Stimulated activated CD8-positive, alpha-beta memory T cell treated with anti-CD3 and anti-CD28 coated beads, Interleukin-12 subunit alpha, Interleukin-12 subunit beta, amount 100 ng/mL, for 4 hours (primary cell): ENCODE measurements around the gene LIMS2.

Experiments used
- DNase-seq: peaks from one replicate; pipeline ENCODE4 v3.0.0-alpha.2; 2020; ENCODE audit warnings: low read depth

Gene LIMS2

DNA sequence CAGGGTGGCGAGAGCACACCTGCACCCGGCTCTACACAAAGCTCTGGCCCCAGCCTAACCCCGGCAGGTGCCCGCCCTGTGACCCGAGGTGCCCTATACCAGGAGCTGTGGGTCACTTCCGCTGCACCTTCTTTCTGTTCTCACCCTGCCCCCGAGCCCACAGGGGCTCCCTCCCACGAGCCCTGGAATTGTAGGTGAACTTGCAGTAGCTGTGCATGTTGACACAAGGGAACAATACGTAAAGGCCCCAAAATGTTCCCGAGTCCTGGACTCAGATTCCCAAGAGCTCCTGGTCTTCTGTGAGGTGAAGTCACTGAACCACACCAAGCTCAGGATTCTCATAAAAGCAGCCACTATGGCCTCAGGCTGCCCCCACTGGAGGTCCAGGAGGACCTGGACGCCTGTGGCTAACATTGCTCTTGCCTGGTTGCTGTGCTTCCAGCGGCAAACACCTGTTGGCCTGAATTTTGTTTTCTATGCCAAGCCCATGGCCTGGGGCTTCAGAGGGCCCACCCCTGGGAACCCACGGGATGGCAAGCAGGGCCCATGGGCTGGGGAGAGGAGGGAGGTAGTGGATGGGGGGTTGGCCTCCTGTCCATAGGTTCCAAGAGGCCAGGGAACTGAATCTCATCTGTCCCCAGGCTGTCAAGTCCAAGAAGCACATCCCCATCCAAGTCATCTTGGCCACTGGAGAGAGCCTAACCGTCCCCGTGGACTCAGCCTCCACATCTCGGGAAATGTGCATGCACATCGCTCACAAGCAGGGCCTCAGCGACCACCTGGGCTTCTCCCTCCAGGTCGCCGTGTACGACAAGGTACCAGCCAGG is 52.6 kb downstream of the LIMS2 start:
- DNase-seq, result no peak

DNA sequence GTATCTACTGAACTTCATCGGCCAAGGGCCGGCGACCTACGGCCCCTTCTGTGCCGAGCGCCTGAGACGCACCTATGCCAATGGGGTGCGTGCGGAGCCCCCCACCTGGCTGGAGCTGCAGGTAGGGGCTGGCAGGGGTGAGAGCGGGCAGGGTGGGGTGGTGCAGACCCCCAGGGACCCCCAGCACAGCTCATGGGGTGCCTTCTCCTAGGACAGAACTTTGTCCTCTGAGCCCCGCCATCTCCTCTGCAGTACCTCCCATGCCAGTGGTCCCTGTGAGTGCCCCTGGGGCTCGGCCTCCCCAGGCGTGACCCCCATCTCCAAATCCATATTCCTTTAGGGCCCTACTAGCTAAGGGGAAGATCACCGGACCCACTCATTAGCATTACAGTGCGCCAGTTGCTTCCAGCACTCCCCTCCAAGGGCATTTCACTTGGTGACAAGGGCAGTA is 53.3 kb downstream of the LIMS2 start:
- no peak for DNase-seq

DNA sequence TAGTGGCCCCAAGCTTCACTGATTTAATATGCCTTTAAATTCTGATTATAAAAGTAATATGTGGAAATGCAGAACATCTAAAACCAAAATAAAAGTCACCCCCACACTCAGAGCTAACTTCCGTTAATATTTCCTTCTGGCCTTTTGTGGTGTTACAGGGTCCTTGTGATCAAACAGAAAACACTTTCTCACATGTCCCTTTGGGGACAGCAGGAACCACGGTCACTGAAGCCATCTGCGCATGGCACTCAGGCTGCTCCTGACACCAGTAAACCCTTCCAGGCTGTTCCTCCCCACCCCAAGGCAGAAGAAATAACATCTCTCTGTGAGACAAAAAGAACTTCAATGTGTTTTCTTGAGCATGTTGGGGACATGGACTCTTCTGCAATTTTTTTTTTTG is 54.5 kb downstream of the LIMS2 start:
- no peak for DNase-seq

GRCh38 chr2:127619877-127620705 is 55.2 kb downstream of the LIMS2 start:
- DNase-seq, result no peak

GRCh38 chr2:127619203-127619590 is 56.1 kb downstream of the LIMS2 start:
- DNase-seq, result no peak

GRCh38 chr2:127618551-127619202 is 56.7 kb downstream of the LIMS2 start:
- no peak for DNase-seq

GRCh38 chr2:127615511-127616166 is 59.7 kb downstream of the LIMS2 start:
- DNase-seq, result no peak

GRCh38 chr2:127614731-127615130 is 60.6 kb downstream of the LIMS2 start:
- DNase-seq, result no peak

DNA sequence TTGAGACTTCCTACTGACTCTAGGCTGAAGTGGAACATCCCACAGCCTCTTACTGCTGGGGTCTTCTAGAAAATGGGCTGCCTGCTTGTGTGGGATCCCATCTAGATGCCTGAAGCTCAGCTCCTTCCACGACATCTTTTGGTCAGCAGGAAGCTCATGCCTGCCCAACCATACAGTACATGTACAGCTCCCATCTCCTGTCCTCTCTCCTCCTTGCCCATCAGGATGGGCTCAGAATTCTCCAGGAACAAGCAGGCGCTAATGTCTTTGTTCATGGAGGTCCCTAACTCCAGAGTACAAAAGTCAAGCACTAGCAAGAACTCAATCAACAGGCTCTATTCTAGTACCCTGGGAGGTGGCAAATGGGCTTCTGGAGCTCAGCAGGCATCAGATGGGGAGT is 61.1 kb downstream of the LIMS2 start:
- DNase-seq, result no peak

DNA sequence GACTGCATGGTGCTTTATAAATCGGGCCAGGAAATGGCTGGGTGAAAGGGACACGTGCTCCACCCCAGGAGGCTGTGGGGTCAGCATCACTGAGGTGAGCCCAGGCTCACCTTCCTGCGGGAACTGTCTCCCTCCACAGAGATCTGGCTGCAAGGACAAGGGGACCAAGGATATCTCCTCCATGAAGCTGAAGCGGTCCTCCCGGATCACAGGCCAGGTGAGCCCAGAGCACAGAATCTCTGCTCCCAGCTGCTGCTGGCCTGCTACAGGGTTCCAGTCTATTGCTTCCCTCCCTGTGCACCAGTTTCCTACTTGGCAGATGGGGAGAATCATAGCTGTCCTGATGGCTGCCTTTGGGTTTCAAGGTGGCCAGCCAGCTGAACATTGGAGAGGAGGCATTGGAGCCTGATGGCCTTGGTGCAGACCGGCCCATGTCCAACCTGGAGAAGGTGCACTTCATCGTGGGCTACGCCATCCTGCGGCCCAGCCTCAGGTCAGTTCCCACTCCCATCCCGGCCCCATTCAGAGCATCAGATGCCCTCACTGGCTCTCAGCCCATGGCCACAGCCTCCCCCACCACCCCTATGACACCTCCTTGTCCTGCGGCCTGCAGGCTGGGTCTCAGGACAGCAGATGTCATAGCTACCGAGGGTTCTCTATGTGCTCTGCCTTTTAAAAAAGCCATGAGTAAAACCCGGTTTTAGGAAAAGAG is 63.1 kb downstream of the LIMS2 start:
- no peak for DNase-seq

- no peak for DNase-seq
Measured at GRCh38 chr2:127611076-127611925, 64.0 kb downstream of the LIMS2 start.

GRCh38 chr2:127610561-127610960 is 64.8 kb downstream of the LIMS2 start:
- DNase-seq, result no peak

GRCh38 chr2:127609818-127610217 is 65.5 kb downstream of the LIMS2 start:
- no peak for DNase-seq

DNA sequence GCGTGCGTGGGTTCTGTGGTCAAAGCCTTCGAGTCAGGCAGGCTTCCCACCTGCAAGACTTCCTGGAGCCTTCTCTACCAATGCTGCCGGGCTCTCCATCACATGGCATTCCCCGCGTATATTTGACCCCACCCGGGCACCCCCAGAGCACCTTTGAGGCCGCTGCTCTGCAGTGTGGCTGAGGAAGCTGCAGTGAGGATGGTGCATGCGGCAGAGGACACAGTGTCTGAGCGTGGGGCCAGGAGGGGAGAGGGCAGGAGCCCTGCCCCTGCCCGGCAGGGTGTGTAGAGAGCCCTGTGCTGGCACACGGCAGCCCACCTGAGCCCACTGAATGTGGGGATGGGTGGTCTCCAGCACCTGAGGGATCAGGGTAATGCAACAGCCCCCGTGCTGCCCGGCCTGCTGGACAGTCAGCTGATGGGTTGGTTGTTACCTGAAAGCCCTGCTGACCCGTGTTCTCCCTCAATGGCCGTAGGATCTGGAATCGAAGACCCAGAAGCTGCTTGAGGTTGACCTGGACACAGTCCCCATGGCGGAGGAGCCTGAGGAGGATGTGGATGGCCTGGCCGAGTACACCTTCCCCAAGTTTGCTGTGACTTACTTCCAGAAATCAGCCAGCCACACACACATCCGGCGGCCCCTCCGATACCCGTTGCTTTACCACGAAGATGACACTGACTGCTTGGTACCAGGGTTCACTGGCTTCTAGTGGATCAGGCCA is 66.1 kb downstream of the LIMS2 start:
- no peak for DNase-seq

DNA sequence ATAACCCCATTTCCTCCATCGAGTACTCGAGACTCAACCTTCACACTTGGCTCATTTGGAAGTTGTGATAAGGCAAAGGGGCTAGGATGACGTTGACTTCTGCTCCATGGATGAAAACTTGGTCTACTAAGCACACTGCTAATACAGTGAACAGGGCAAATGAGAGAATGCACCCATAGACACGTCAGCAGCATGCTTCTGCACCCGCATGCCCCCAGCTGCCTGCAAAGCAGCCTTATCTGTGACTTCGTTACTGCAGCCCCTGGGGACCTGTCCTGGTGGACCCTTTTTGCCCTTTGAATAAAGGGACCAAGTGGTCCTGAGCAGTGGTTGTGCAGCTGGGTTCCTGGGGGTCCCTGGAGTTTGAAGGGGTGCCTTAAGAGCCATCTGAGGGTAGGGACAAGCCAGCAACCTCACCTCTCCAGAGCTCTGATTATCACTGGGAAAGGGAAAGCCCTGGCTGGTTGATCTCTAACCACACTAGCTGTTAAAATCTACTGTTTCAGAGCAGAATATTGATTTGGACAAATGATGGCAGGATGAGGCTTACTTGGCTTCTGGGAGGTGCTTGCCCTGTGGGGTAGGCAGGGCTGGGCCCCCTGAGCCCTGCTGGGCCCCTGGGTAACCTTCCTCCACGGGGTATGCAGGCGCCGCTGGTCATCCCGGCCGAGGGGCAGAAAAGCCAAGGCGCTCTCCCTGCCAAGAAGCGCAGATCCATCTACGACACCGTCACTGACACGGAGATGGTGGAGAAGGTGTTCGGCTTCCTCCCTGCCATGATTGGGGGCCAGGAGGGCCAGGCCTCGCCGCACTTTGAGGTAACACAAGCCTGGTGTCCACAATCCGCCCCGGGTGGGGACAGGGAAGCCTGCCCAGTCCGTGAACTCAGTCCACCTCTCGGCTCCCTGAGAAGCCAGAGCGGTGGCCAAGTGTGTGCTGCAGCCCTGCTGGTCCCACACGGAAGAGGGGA is 67.0 kb downstream of the LIMS2 start:
- DNase-seq, result no peak

DNA sequence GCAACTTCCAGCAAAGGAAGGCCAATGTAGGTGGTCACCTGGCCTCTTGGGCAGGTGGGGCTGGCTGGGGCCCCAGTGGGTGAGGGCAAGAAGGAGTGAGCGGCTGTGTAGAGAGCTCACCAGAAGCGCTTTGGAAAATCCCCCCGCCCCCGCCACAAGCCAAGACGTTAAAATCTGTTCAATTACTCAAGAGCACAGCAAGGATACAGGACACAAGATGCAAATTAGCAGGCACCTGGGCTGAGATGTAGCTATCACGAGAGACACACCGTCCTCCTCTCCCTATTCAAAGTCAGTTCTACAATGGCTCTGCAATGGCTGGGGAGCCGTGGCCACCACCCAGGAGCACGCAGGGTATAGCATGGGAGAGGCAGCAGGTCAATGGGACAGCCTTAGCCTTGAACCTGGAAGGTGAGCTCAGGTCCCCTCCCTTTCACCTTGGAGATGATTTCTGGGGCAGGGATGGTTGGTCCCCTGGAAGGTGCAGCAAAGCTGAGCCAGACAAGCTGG is 67.9 kb downstream of the LIMS2 start:
- no peak for DNase-seq

- DNase-seq, result no peak
Measured at GRCh38 chr2:127606625-127607398, 68.5 kb downstream of the LIMS2 start.
